SU-DHL-6 (cell line): ENCODE results near the gene HOXB7.

ENCODE experiments used
- EZH2phosphoT487 ChIP-seq: fragments of 200-600 bp; sonication (generic), shearing (Covaris generic); conservative IDR thresholded peaks from 2 replicates; pipeline ENCODE4 v1.6.1; 2018; ENCODE audit warnings: mild to moderate bottlenecking, antibody characterized with exemption, low read length, moderate library complexity, mixed read lengths
- TF ChIP-seq, protein P1 (sequence below): fragments of 200-600 bp; sonication (generic); IDR thresholded peaks from one replicate; pipeline ENCODE4 v1.5.1; 2017; ENCODE audit warnings: antibody characterized with exemption, mild to moderate bottlenecking, low read length, moderate library complexity; ENCODE audit not compliant: insufficient read depth, poor library complexity, severe bottlenecking

DNA sequence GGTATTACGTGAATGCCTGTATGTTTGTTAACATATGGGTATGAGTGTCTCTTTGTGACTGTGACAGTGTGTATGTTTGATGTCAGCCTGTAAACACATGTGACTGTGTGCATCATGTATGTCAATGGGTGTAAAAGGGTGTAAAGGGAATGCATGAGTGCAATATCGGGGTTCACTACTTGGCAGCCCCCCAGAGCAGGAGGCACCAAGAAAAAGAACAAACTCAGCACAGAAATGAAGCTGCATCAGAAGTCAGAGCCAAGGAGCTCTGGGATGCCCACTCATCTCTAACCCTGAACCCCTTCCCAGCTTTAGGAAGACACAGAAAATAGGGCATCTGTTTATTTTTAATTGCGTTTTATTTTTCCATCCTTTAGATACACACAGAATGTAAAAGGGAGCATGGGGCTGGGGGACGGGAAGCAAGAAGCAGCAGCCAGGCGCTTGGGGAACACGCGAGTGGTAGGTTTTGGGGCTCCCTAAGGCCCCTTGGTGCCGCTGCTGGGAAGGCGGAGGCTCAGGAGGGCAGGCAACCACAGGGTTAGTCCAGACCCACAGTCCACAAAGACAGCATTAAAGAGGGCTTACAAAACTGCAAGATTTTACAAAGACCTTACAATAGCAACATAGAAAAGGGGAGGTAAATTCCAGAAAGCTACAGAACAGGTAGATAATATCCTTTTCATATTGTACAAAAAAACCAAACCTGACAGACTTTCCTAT, 3.8 kb downstream of the HOXB7 start:
- TF ChIP-seq, protein P1, sequence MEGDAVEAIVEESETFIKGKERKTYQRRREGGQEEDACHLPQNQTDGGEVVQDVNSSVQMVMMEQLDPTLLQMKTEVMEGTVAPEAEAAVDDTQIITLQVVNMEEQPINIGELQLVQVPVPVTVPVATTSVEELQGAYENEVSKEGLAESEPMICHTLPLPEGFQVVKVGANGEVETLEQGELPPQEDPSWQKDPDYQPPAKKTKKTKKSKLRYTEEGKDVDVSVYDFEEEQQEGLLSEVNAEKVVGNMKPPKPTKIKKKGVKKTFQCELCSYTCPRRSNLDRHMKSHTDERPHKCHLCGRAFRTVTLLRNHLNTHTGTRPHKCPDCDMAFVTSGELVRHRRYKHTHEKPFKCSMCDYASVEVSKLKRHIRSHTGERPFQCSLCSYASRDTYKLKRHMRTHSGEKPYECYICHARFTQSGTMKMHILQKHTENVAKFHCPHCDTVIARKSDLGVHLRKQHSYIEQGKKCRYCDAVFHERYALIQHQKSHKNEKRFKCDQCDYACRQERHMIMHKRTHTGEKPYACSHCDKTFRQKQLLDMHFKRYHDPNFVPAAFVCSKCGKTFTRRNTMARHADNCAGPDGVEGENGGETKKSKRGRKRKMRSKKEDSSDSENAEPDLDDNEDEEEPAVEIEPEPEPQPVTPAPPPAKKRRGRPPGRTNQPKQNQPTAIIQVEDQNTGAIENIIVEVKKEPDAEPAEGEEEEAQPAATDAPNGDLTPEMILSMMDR, result no peak
- no peak for TF ChIP-seq EZH2phosphoT487
